ENCODE measurements around the gene NAA80. TPM values are rescaled to one million over a fixed set of nuclear protein-coding genes. Genes with fewer than 3 reads are reported as not detected.
A peak's percentile ranks its signal among the peaks of the same experiment; 100 is the strongest.

NAA80 gene
- polyA plus RNA-seq, 1 of the 3 experiments (the other 2 are of a cell fraction): 10.5 TPM

- POLR2A ChIA-PET: no interaction called here
Measured at GRCh38 chr3:50275141-50275995, 23.8 kb downstream of the NAA80 start.

More at GRCh38 chr3:50275141-50275995, 23.8 kb downstream of the NAA80 start:
- no peaks in the 10 kb centered on the region for H3K9me3 ChIP-seq
- H3K4me3 ChIP-seq (ENCODE audit: low read depth in 2 of 2, low read length in 1 of 2): peak overlapping the region in 1 of 2 experiments; percentile 1; a peak in 1 of 4 replicates
- peaks cover under 1 to 12% of the 10 kb centered on the region in 2 experiments; a peak in 2 of 4 replicates for H3K4me1 ChIP-seq (ENCODE audit: control insufficient read depth in 1 of 2, insufficient read depth in 2 of 2, low read depth in 1 of 2, low read length in 1 of 2)
- H3K79me2 ChIP-seq (ENCODE audit: insufficient read depth): no peaks in the 10 kb centered on the region
- H3K27me3 ChIP-seq (ENCODE audit: insufficient read depth): 0 out of 2 replicates have a peak, but pooled peaks cover 16% of the 10 kb centered on the region
- CTCF ChIA-PET: interaction anchor here (0.6 to 12.2 kb wide), 36 partner anchors 9 to 275 kb away, joined by 3 to 206 read pairs (median 5); partner anchors contain the start of gene GNAT1
- peaks cover 14% of the 10 kb centered on the region for H3F3A ChIP-seq (replicated peaks; ENCODE audit: insufficient read depth)
- WGBS (ENCODE audit: low lambda C conversion rate): 24% methylated on average over 39 of the region's 65 CpGs
- H3K36me3 ChIP-seq (replicated peaks in 1 of 2; ENCODE audit: control insufficient read depth in 1 of 2, insufficient read depth in 2 of 2, low read length in 1 of 2): no peaks in the 10 kb centered on the region
- no peak for TF ChIP-seq NRF1 (IDR thresholded peaks at IDR 0.05; ENCODE audit: low read depth, low read length)
- no peak for TF ChIP-seq SIN3A (IDR thresholded peaks at IDR 0.05; ENCODE audit: borderline replicate concordance, low read depth, low read length)
- no peak for TF ChIP-seq FOSL2 (IDR thresholded peaks at IDR 0.05; ENCODE audit: borderline replicate concordance, low read depth)
- no peak for TF ChIP-seq CTCF (IDR thresholded peaks at IDR 0.05)
- TF ChIP-seq JUND (IDR thresholded peaks at IDR 0.05): no peak
- TF ChIP-seq, protein P1, sequence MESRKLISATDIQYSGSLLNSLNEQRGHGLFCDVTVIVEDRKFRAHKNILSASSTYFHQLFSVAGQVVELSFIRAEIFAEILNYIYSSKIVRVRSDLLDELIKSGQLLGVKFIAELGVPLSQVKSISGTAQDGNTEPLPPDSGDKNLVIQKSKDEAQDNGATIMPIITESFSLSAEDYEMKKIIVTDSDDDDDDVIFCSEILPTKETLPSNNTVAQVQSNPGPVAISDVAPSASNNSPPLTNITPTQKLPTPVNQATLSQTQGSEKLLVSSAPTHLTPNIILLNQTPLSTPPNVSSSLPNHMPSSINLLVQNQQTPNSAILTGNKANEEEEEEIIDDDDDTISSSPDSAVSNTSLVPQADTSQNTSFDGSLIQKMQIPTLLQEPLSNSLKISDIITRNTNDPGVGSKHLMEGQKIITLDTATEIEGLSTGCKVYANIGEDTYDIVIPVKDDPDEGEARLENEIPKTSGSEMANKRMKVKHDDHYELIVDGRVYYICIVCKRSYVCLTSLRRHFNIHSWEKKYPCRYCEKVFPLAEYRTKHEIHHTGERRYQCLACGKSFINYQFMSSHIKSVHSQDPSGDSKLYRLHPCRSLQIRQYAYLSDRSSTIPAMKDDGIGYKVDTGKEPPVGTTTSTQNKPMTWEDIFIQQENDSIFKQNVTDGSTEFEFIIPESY (IDR thresholded peaks at IDR 0.05; ENCODE audit: borderline replicate concordance, low read depth): no peak
- TF ChIP-seq TAF1 (IDR thresholded peaks at IDR 0.05; ENCODE audit: borderline replicate concordance, low read depth, low read length): no peak
- TF ChIP-seq RCOR1 (IDR thresholded peaks at IDR 0.05; ENCODE audit: low read length): no peak
- H3K9me2 ChIP-seq: no peaks in the 10 kb centered on the region
- H3K4me2 ChIP-seq: no peak overlapping the region
- peak; percentile 71 for DNase-seq
- H4K20me1 ChIP-seq (ENCODE audit: insufficient read depth): no peaks in the 10 kb centered on the region
- H3K9ac ChIP-seq: no peak overlapping the region
- no peak overlapping the region for H3K27ac ChIP-seq (ENCODE audit: low read depth in 2 of 2, low read length in 1 of 2)
- H2AFZ ChIP-seq (ENCODE audit: low read depth): no peak overlapping the region

Measured in SK-N-SH (cell line).